HepG2 (cell line): ENCODE measurements around the gene SRRM3. TPM values are rescaled to one million over a fixed set of nuclear protein-coding genes. Genes with fewer than 3 reads are reported as not detected.

Experiments
- ATAC-seq: fragments of 200-7000 bp; cut with Tn5 transposase; 3 replicates; pipeline ENCODE4 v1.9.1; 2020; ENCODE audit warnings: mild to moderate bottlenecking, moderate library complexity
- BruUV-seq: library from RNA; stranded (reverse); fragments of 400-500 nt; replicated peaks from 2 replicates; lab custom pipeline; 2021; lab: Mats Ljungman, UMichigan
- CTCF ChIA-PET: fragments of 300-600 bp; formaldehyde crosslinking; extraction: SDS; loops from one replicate; lab custom pipeline; 2021; ENCODE audit warnings: low total read pairs, inconsistent platforms, low intra/inter-chr PET ratio; lab: Yijun Ruan, JAX
- POLR2A ChIA-PET: fragments of 350-600 bp; sonication (Branson Sonifier 250); formaldehyde crosslinking; loops from one replicate; lab custom pipeline; 2020; ENCODE audit warnings: antibody characterized with exemption, inconsistent platforms; lab: Yijun Ruan, JAX
- DNase-seq: peaks from one replicate; pipeline ENCODE4 v3.0.0-alpha.2; 2015; ENCODE audit warnings: low spot score
- FAIRE-seq: peaks from 3 replicates; lab custom pipeline; 2011; peaks lifted over from hg19 to GRCh38; lab: Jason Lieb, UNC
- H2AFZ ChIP-seq: one replicate; pipeline ENCODE4 v1.6.1; 2011; ENCODE audit warnings: low read length, inconsistent platforms
- H3K27ac ChIP-seq: fragments of 300-600 bp; 3 replicates; pipeline ENCODE4 v1.8.0; 2011; ENCODE audit warnings: mixed run types, mild to moderate bottlenecking, mixed read lengths, low read length, inconsistent platforms; ENCODE audit not compliant: insufficient read depth; ENCODE audit errors: extremely low read length
- H3K27me3 ChIP-seq, 2 experiments: fragments of 200-600 bp in 1 of 2; 2 replicates in 1 of 2; 3 replicates in 1 of 2; pipeline versions ENCODE4 v1.6.0 to v1.8.0; 2011; ENCODE audit warnings: low read length in 2 of 2, mild to moderate bottlenecking in 2 of 2, moderate library complexity in 2 of 2, inconsistent platforms in 1 of 2; ENCODE audit not compliant: insufficient read depth in 2 of 2, control insufficient read depth in 1 of 2
- H3K36me3 ChIP-seq, 2 experiments: fragments of 200-600 bp in 1 of 2; replicated peaks in 1 of 2; 2 replicates in 1 of 2; 3 replicates in 1 of 2; pipeline versions ENCODE4 v1.5.1 to v1.8.0; 2011; ENCODE audit warnings: low read length in 2 of 2, inconsistent platforms in 1 of 2; ENCODE audit not compliant: insufficient read depth in 2 of 2, control insufficient read depth in 1 of 2
- H3K4me1 ChIP-seq: 2 replicates; pipeline ENCODE4 v1.5.1; 2012; ENCODE audit warnings: low read length, inconsistent platforms; ENCODE audit not compliant: insufficient read depth
- H3K4me2 ChIP-seq: 2 replicates; pipeline ENCODE4 v1.6.0; 2011; ENCODE audit warnings: low read depth, low read length, inconsistent platforms
- H3K4me3 ChIP-seq, 3 experiments: fragments of 200-600 bp in 1 of 3; sonication (generic), shearing (Covaris generic) in 1 of 3; replicated peaks in 1 of 3; 2 replicates each; pipeline ENCODE4 v1.5.1; 2011 to 2016; ENCODE audit warnings: low read length in 3 of 3, inconsistent platforms in 2 of 3, low read depth in 2 of 3, mild to moderate bottlenecking in 2 of 3, control low read depth in 1 of 3, mixed read lengths in 1 of 3; ENCODE audit not compliant: insufficient read depth in 1 of 3
- H3K79me2 ChIP-seq: one replicate; pipeline ENCODE4 v1.6.1; 2011; ENCODE audit warnings: low read length, inconsistent platforms; ENCODE audit not compliant: insufficient read depth
- H3K9ac ChIP-seq: 2 replicates; pipeline ENCODE4 v1.6.0; 2011; ENCODE audit warnings: mild to moderate bottlenecking, low read depth, low read length, inconsistent platforms; ENCODE audit not compliant: insufficient read depth
- H3K9me3 ChIP-seq: 2 replicates; pipeline ENCODE4 v1.5.1; 2012; ENCODE audit warnings: mild to moderate bottlenecking, low read length
- H4K20me1 ChIP-seq: 2 replicates; pipeline ENCODE4 v1.6.0; 2011; ENCODE audit warnings: inconsistent platforms, mild to moderate bottlenecking, low read length, moderate library complexity; ENCODE audit not compliant: insufficient read depth
- HOXD1 ChIP-seq: sonication (generic); formaldehyde crosslinking; IDR thresholded peaks from 2 replicates; pipeline ENCODE4 v1.5.0; 2020; ENCODE audit warnings: missing genetic modification reagents
- ISX ChIP-seq: sonication (generic); formaldehyde crosslinking; conservative IDR thresholded peaks from 2 replicates; pipeline ENCODE4 v1.5.0; 2020; ENCODE audit warnings: missing genetic modification reagents
- MXI1 ChIP-seq: IDR thresholded peaks from 3 replicates; pipeline ENCODE4 v1.6.1; 2012; ENCODE audit warnings: low read depth, low read length, inconsistent platforms, borderline replicate concordance
- NCOA2 ChIP-seq: sonication (generic); formaldehyde crosslinking; IDR thresholded peaks from 2 replicates; pipeline ENCODE4 v1.8.0; 2022; ENCODE audit warnings: inconsistent platforms
- NR1H2 ChIP-seq: sonication (generic); formaldehyde crosslinking; IDR thresholded peaks from 2 replicates; pipeline ENCODE4 v1.8.1; 2022; ENCODE audit warnings: low read depth, missing genetic modification reagents, borderline replicate concordance
- NR2F2 ChIP-seq: IDR thresholded peaks from 2 replicates; pipeline ENCODE4 v1.6.1; 2012; ENCODE audit warnings: low read depth, inconsistent platforms, borderline replicate concordance
- PHF21A ChIP-seq: sonication (generic); formaldehyde crosslinking; IDR thresholded peaks from 2 replicates; pipeline ENCODE4 v1.5.0; 2020; ENCODE audit warnings: mild to moderate bottlenecking, missing genetic modification reagents
- RBM39 ChIP-seq: fragments of 200-400 bp; formaldehyde crosslinking; IDR thresholded peaks from one replicate; pipeline ENCODE4 v1.6.1; 2018; ENCODE audit warnings: antibody characterized with exemption, mild to moderate bottlenecking, low read depth, low read length; ENCODE audit not compliant: poor library complexity, severe bottlenecking
- ZNF274 ChIP-seq: sonication (generic); formaldehyde crosslinking; IDR thresholded peaks from 2 replicates; pipeline ENCODE4 v1.5.1; 2020; ENCODE audit warnings: mild to moderate bottlenecking, missing genetic modification reagents
- ZNF335 ChIP-seq: sonication (generic); formaldehyde crosslinking; IDR thresholded peaks from 2 replicates; pipeline ENCODE4 v1.4.0; 2020; ENCODE audit warnings: missing genetic modification reagents
- ZNF597 ChIP-seq: sonication (generic); formaldehyde crosslinking; IDR thresholded peaks from 2 replicates; pipeline ENCODE4 v1.5.0; 2020; ENCODE audit warnings: missing genetic modification reagents
- ZNF660 ChIP-seq: sonication (generic); formaldehyde crosslinking; IDR thresholded peaks from 2 replicates; pipeline ENCODE4 v1.5.1; 2020; ENCODE audit warnings: mild to moderate bottlenecking, low read depth, missing genetic modification reagents, borderline replicate concordance
- ZNF780A ChIP-seq: sonication (generic); formaldehyde crosslinking; IDR thresholded peaks from 2 replicates; pipeline ENCODE4 v1.8.0; 2022; ENCODE audit warnings: mild to moderate bottlenecking, missing genetic modification reagents, moderate library complexity
- ZNF792 ChIP-seq: IDR thresholded peaks from 2 replicates; pipeline ENCODE4 v1.6.1; 2016
- WGBS: methylation state at CpG from one replicate; pipeline ENCODE4 v1.1.6; 2017; ENCODE audit warnings: low lambda C conversion rate; 5-methylcytosine and 5-hydroxymethylcytosine counted together
- in situ Hi-C: cut with HindIII; loops from 2 replicates; pipeline ENCODE4 v1.10.0; 2017; ENCODE audit warnings: low pct_unique_long_range_greater_than_20kb; ENCODE audit not compliant: extremely low pct_ligation_motif_present
- intact Hi-C: fragments of 100-400 bp; cut with micrococcal nuclease; formaldehyde crosslinking; loops from one replicate; pipeline ENCODE4 v1.10.0; 2022; ENCODE audit not compliant: unreplicated experiment
- polyA plus RNA-seq, 8 experiments: library from polyadenylated mRNA; depleted of rRNA in 3 of 8; stranded (reverse) in 7 of 8; unstranded in 1 of 8; fragments of >200 nt; fragmentation: Illumina TruSeq in 4 of 8; extraction: Trizol in 4 of 8; gene quantifications; 2 replicates each; pipeline versions ENCODE4 v1.2.1 to v1.2.3, GENCODE V29; 2011 to 2016; ENCODE audit warnings: low read depth in 4 of 8, missing spikeins in 1 of 8, mixed read lengths in 1 of 8; ENCODE audit not compliant: insufficient read depth in 1 of 8
- total RNA-seq, 5 experiments: library from RNA; depleted of rRNA; stranded (reverse); fragments of >200 nt; fragmentation: Illumina TruSeq; extraction: Trizol; gene quantifications; 2 replicates each; pipeline ENCODE4 v1.2.3, GENCODE V29; 2016; ENCODE audit warnings: low read depth in 1 of 5
- TF ChIP-seq, protein P1 (sequence below): sonication (generic); formaldehyde crosslinking; IDR thresholded peaks from 2 replicates; pipeline ENCODE4 v1.4.0; 2020; ENCODE audit warnings: mild to moderate bottlenecking, missing genetic modification reagents, borderline replicate concordance
- TF ChIP-seq, protein P2 (sequence below): sonication (generic); formaldehyde crosslinking; IDR thresholded peaks from 2 replicates; pipeline ENCODE4 v1.4.0; 2020; ENCODE audit warnings: low read depth, missing genetic modification reagents

SRRM3 gene
- total and polyA plus RNA-seq, 2 of the 13 experiments (the other 11 are each of a cell fraction or from before 2014, with no cell fraction given) = 0.13 to 0.54 TPM

DNA sequence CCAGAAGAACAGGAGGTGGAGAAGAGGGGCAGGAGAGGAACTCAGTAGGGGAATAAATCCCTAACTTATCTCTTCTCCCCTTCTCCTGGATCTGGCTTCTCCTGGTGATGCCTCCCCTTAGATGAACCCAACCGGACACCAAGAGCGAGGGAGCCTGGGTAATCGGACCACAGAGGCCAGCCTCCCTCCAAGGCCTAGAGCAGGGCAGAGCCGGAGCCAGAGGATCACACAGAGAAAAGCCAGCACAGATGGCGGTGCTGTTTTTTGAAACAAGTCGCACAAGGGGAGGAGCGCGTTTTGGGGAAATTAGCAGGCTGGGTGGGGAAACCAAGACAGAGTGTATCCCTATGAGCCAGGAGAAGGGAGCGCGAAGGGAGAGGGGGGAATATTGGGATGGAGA is 4.9 kb upstream of the SRRM3 start:
- Histone ChIP-seq H4K20me1 (no peaks in the 10 kb centered on the region), H2AFZ (no peak overlapping the region), H3K27me3 (no peaks in the 10 kb centered on the region; a peak in 1 of 5 replicates), H3K4me3 (no peak overlapping the region), H3K4me2 (no peak overlapping the region), H3K79me2 (no peaks in the 10 kb centered on the region), H3K36me3 (no peaks in the 10 kb centered on the region), H3K27ac (no peak overlapping the region), H3K9ac (no peak overlapping the region), H3K4me1 (peaks cover 12% of the 10 kb centered on the region), H3K9me3 (no peaks in the 10 kb centered on the region)
- TF ChIP-seq, protein P1, sequence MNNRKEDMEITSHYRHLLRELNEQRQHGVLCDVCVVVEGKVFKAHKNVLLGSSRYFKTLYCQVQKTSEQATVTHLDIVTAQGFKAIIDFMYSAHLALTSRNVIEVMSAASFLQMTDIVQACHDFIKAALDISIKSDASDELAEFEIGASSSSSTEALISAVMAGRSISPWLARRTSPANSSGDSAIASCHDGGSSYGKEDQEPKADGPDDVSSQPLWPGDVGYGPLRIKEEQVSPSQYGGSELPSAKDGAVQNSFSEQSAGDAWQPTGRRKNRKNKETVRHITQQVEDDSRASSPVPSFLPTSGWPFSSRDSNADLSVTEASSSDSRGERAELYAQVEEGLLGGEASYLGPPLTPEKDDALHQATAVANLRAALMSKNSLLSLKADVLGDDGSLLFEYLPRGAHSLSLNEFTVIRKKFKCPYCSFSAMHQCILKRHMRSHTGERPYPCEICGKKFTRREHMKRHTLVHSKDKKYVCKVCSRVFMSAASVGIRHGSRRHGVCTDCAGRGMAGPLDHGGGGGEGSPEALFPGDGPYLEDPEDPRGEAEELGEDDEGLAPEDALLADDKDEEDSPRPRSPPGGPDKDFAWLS (CRISPR knock-in tag) = no peak
- no peak for TF ChIP-seq HOXD1
- TF ChIP-seq ZNF274 (CRISPR knock-in tag) = no peak
- no peak for TF ChIP-seq ISX (CRISPR knock-in tag)
- TF ChIP-seq MXI1 = no peak
- TF ChIP-seq, protein P2, sequence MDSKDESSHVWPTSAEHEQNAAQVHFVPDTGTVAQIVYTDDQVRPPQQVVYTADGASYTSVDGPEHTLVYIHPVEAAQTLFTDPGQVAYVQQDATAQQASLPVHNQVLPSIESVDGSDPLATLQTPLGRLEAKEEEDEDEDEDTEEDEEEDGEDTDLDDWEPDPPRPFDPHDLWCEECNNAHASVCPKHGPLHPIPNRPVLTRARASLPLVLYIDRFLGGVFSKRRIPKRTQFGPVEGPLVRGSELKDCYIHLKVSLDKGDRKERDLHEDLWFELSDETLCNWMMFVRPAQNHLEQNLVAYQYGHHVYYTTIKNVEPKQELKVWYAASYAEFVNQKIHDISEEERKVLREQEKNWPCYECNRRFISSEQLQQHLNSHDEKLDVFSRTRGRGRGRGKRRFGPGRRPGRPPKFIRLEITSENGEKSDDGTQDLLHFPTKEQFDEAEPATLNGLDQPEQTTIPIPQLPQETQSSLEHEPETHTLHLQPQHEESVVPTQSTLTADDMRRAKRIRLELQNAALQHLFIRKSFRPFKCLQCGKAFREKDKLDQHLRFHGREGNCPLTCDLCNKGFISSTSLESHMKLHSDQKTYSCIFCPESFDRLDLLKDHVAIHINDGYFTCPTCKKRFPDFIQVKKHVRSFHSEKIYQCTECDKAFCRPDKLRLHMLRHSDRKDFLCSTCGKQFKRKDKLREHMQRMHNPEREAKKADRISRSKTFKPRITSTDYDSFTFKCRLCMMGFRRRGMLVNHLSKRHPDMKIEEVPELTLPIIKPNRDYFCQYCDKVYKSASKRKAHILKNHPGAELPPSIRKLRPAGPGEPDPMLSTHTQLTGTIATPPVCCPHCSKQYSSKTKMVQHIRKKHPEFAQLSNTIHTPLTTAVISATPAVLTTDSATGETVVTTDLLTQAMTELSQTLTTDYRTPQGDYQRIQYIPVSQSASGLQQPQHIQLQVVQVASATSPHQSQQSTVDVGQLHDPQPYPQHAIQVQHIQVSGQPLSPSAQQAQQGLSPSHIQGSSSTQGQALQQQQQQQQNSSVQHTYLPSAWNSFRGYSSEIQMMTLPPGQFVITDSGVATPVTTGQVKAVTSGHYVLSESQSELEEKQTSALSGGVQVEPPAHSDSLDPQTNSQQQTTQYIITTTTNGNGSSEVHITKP (CRISPR knock-in tag) = no peak
- no peak for TF ChIP-seq ZNF780A (CRISPR knock-in tag)
- TF ChIP-seq NR1H2 (CRISPR knock-in tag) = no peak
- no peak for TF ChIP-seq ZNF660
- TF ChIP-seq PHF21A (CRISPR knock-in tag) = no peak
- no peak for TF ChIP-seq ZNF597 (CRISPR knock-in tag)
- no peak for TF ChIP-seq ZNF335 (CRISPR knock-in tag)
- TF ChIP-seq ZNF792 = no peak
- TF ChIP-seq NCOA2 (CRISPR knock-in tag) = no peak
- no peak for TF ChIP-seq NR2F2
- TF ChIP-seq RBM39 = no peak
- ChIA-PET POLR2A (interaction anchor here (0.6 kb wide), 1 partner anchor 64 kb away, joined by 4 read pairs; no protein-coding TSS in a partner anchor), CTCF (no interaction called here)
- FAIRE-seq (no peak), ATAC-seq (no peak), DNase-seq (no peak)
- in situ Hi-C loops = no loop called here
- intact Hi-C loops = no loop called here
- 61% methylated on average over 9 of the region's 10 CpGs for WGBS
- no TSS peak for BruUV-seq
